Stomach (tissue), 4 donors: ENCODE results near the gene EHD4.

Source experiments
- POLR2A ChIP-seq, 4 donors: fragments of 450-650 bp; IDR thresholded peaks; one replicate each; pipeline ENCODE4 v1.6.1; 2016; ENCODE audit warnings: antibody characterized with exemption in 4 of 4, control low read depth in 2 of 4, mild to moderate bottlenecking in 1 of 4, moderate library complexity in 1 of 4
- POLR2AphosphoS5 ChIP-seq, 3 donors: sonication (generic); formaldehyde crosslinking; IDR thresholded peaks; one replicate each; pipeline ENCODE4 v1.6.1; 2016; ENCODE audit warnings: antibody characterized with exemption in 3 of 3
- TF ChIP-seq, protein P1 (sequence below), 7 experiments: fragments of 450-650 bp in 4 of 7; fragments of 200-600 bp in 3 of 7; sonication (generic) in 3 of 7; IDR thresholded peaks; one replicate each; pipeline ENCODE4 v1.5.1; 2016 to 2019; ENCODE audit warnings: antibody characterized with exemption in 7 of 7, control low read depth in 2 of 7, mild to moderate bottlenecking in 1 of 7

DNA sequence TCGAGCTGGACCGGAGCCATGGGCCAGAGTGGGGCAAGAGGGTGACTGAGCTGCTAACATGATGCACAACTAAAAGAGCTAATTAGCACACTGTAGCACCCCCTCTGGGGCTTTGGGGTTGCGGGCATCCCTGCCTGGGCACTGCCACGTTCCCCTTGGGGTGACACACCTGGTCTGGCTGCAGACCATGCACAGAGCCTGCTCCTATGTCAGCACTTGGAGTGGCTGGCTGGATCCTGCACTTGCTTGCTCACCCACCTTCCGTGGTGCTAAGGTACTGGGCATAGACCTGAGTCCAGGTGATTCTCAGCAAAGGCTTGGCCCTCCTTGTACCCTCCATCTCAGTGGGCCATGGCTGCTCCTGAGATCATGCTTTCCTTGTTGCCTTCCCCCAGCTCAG lies 65.7 kb downstream of the EHD4 start:
- TF ChIP-seq, protein P1, sequence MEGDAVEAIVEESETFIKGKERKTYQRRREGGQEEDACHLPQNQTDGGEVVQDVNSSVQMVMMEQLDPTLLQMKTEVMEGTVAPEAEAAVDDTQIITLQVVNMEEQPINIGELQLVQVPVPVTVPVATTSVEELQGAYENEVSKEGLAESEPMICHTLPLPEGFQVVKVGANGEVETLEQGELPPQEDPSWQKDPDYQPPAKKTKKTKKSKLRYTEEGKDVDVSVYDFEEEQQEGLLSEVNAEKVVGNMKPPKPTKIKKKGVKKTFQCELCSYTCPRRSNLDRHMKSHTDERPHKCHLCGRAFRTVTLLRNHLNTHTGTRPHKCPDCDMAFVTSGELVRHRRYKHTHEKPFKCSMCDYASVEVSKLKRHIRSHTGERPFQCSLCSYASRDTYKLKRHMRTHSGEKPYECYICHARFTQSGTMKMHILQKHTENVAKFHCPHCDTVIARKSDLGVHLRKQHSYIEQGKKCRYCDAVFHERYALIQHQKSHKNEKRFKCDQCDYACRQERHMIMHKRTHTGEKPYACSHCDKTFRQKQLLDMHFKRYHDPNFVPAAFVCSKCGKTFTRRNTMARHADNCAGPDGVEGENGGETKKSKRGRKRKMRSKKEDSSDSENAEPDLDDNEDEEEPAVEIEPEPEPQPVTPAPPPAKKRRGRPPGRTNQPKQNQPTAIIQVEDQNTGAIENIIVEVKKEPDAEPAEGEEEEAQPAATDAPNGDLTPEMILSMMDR (IDR thresholded peaks at IDR 0.05) = no peak
- TF ChIP-seq POLR2AphosphoS5 (IDR thresholded peaks at IDR 0.05) = no peak
- no peak for TF ChIP-seq POLR2A (IDR thresholded peaks at IDR 0.05)
